ENCODE measurements around the gene FBRSL1. TPM values are rescaled to one million over a fixed set of nuclear protein-coding genes. Genes with fewer than 3 reads are reported as not detected.

The FBRSL1 gene
- total RNA-seq, 1 experiment from 2014 or later, result 3.2 TPM

- no peak for DNase-seq (ENCODE audit: low read depth)
Measured at GRCh38 chr12:132557291-132558015, 67.5 kb downstream of the FBRSL1 start.

GRCh38 chr12:132558042-132558856 lies 68.3 kb downstream of the FBRSL1 start:
- no peak for DNase-seq (ENCODE audit: low read depth)

- no peak for DNase-seq (ENCODE audit: low read depth)
Measured at GRCh38 chr12:132558861-132559623, 69.1 kb downstream of the FBRSL1 start.

- peak; percentile 26 for DNase-seq (ENCODE audit: low read depth)
Measured at GRCh38 chr12:132559652-132560363, 69.9 kb downstream of the FBRSL1 start.

GRCh38 chr12:132560364-132560613 lies 70.3 kb downstream of the FBRSL1 start:
- no peak for DNase-seq (ENCODE audit: low read depth)

GRCh38 chr12:132560614-132561426 lies 70.9 kb downstream of the FBRSL1 start:
- peak; percentile 21 for DNase-seq (ENCODE audit: low read depth)

Other genes starting within 250 kb of the FBRSL1 start
- gene GALNT9, start 160.6 kb upstream of the FBRSL1 start, total RNA-seq (2014; rRNA removed; shearing (Covaris generic)), result not detected in 2 replicates
- not detected in 2 replicates for gene LRCOL1, start 120.4 kb downstream of the FBRSL1 start, total RNA-seq (2014; rRNA removed; shearing (Covaris generic))
- gene P2RX2, start 128.6 kb downstream of the FBRSL1 start, total RNA-seq (2014; rRNA removed; shearing (Covaris generic)), result not detected in 2 replicates
- 7.0 and 15.8 TPM in 2 replicates for gene POLE, start 197.2 kb downstream of the FBRSL1 start, total RNA-seq (2014; rRNA removed; shearing (Covaris generic))
- gene PXMP2, start 197.4 kb downstream of the FBRSL1 start, total RNA-seq (2014; rRNA removed; shearing (Covaris generic)), result 66.4 and 83.4 TPM in 2 replicates
- 36.2 and 43.8 TPM in 2 replicates for gene PGAM5, start 220.7 kb downstream of the FBRSL1 start, total RNA-seq (2014; rRNA removed; shearing (Covaris generic))

Data from M059J (cell line).